ENCODE results near the gene KIAA0232. TPM values are rescaled to one million over a fixed set of nuclear protein-coding genes. Genes with fewer than 3 reads are reported as not detected.

KIAA0232 gene
- total and polyA plus RNA-seq, 2 experiments from 2014 or later: 27.4 to 28.7 TPM

GRCh38 chr4:6819295-6819694 lies 36.8 kb downstream of the KIAA0232 start:
- no peaks in the 10 kb centered on the region for H3K36me3 ChIP-seq
- no peak overlapping the region for H3K27ac ChIP-seq
- TF ChIP-seq CTCF (IDR thresholded peaks at IDR 0.05; ENCODE audit: low read depth, low read length): no peak
- DNase-seq (ENCODE audit: low read depth in 1 of 2, low spot score in 1 of 2): no peak
- no peaks in the 10 kb centered on the region for H3K27me3 ChIP-seq
- H3K9me3 ChIP-seq (ENCODE audit: low read depth): no peaks in the 10 kb centered on the region
- no peaks in the 10 kb centered on the region for H3K4me1 ChIP-seq (ENCODE audit: low read depth)
- H3K4me3 ChIP-seq: no peak overlapping the region

- H3K27ac ChIP-seq: no peak overlapping the region
Measured at GRCh38 chr4:6820695-6821094, 38.2 kb downstream of the KIAA0232 start.

DNA sequence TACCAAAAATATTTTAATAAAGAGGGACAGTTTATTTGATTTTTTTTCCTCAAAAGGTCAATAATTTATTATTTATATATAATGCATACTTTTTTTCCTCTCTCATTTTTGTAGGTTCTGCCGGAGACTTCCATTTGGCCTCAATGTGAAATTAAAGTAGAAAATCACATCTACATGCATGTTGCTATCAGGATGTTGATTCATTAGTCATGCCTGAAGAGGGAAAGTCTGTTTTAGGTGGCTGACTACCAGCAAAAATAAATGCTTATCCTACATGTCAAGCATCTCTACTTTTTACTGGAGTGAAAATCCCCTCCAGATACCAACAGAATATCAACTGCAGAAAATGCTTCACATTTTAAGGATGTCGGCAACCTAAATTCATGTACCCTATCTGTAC lies 41.5 kb downstream of the KIAA0232 start:
- Histone ChIP-seq H3K27me3 (no peaks in the 10 kb centered on the region), H3K27ac (no peak overlapping the region), H3K4me1 (ENCODE audit: low read depth) (peaks cover 6% of the 10 kb centered on the region), H3K36me3 (peaks cover 13% of the 10 kb centered on the region), H3K4me3 (no peak overlapping the region), H3K9me3 (ENCODE audit: low read depth) (no peaks in the 10 kb centered on the region)
- DNase-seq (ENCODE audit: low read depth in 1 of 2, low spot score in 1 of 2): peak in 1 of 2 donors; percentile 19
- TF ChIP-seq CTCF (IDR thresholded peaks at IDR 0.05; ENCODE audit: low read depth, low read length): no peak

More at GRCh38 chr4:6820695-6821094, 38.2 kb downstream of the KIAA0232 start:
- H3K4me1 ChIP-seq (ENCODE audit: low read depth): no peaks in the 10 kb centered on the region
- no peaks in the 10 kb centered on the region for H3K27me3 ChIP-seq
- H3K4me3 ChIP-seq: no peak overlapping the region
- no peak for DNase-seq (ENCODE audit: low read depth in 1 of 2, low spot score in 1 of 2)
- H3K9me3 ChIP-seq (ENCODE audit: low read depth): no peaks in the 10 kb centered on the region
- no peak for TF ChIP-seq CTCF (IDR thresholded peaks at IDR 0.05; ENCODE audit: low read depth, low read length)
- H3K36me3 ChIP-seq: peaks cover 3% of the 10 kb centered on the region

- Histone ChIP-seq H3K27me3 (no peaks in the 10 kb centered on the region), H3K4me3 (no peak overlapping the region), H3K4me1 (ENCODE audit: low read depth) (peaks cover 6% of the 10 kb centered on the region), H3K36me3 (peaks cover 16% of the 10 kb centered on the region), H3K27ac (no peak overlapping the region), H3K9me3 (ENCODE audit: low read depth) (no peaks in the 10 kb centered on the region)
- DNase-seq (ENCODE audit: low read depth in 1 of 2, low spot score in 1 of 2): no peak
- no peak for TF ChIP-seq CTCF (IDR thresholded peaks at IDR 0.05; ENCODE audit: low read depth, low read length)
Measured at GRCh38 chr4:6824772-6825402, 42.4 kb downstream of the KIAA0232 start.

GRCh38 chr4:6825403-6825802 lies 42.9 kb downstream of the KIAA0232 start:
- Histone ChIP-seq H3K36me3 (peaks cover 16% of the 10 kb centered on the region), H3K9me3 (ENCODE audit: low read depth) (no peaks in the 10 kb centered on the region), H3K27me3 (no peaks in the 10 kb centered on the region), H3K27ac (no peak overlapping the region), H3K4me3 (no peak overlapping the region), H3K4me1 (ENCODE audit: low read depth) (peaks cover 6% of the 10 kb centered on the region)
- TF ChIP-seq CTCF (IDR thresholded peaks at IDR 0.05; ENCODE audit: low read depth, low read length): no peak
- DNase-seq (ENCODE audit: low read depth in 1 of 2, low spot score in 1 of 2): no peak

Measured in cardiac muscle cell (in vitro differentiated cells and primary cell).